Measurements from ENCODE around the gene FLOT1. TPM values are rescaled to one million over a fixed set of nuclear protein-coding genes. Genes with fewer than 3 reads are reported as not detected.

Gene FLOT1
- total and polyA plus RNA-seq, 2 of the 13 experiments (the other 11 are each of a cell fraction or from before 2014, with no cell fraction given) = 82.3 to 130 TPM

DNA sequence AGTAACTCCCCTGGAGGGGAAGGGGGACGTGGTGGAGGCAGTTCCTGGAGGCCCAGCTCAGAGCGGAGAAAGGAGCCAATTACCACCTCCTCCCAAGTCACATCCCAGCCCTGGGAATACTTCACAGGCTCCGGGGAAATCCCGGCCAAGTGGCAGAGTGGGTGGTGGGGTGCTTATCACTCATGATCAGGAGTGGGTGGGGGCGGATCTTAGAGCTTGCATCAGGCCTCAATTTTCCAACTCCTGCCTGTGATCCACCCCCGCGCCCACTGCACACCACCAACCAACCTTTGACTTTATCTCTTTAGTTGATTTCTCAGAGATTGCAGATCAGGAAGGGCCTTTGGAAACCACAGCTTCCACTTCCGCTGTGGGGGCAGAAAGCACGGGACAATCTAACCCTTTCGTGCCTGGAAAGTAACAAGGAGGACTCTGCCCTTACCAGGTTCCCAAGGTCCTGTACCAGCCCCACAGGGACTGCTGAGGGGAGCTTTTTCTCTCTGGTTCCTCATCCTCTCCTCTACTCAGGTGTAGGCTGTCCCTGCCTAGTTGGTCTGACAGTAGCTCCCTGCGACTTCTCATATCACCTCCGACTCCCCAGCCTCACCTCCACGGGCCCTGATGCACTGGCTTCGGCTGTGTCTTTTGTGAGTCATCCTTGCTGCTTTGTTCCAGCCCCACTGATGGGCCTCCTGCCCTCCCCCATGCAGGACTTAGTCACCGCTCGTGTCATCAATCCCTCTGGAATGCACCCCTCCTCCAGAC lies 26.8 kb upstream of the FLOT1 start (continued):
- TF ChIP-seq HOXA7 (CRISPR knock-in tag; IDR thresholded peaks at IDR 0.05) (no peak), ZNF225 (CRISPR knock-in tag; IDR thresholded peaks at IDR 0.05) (no peak), MIXL1 (CRISPR knock-in tag; IDR thresholded peaks at IDR 0.05) (peak; percentile 58), ZNF878 (CRISPR knock-in tag; IDR thresholded peaks at IDR 0.05) (peak; percentile 93), ZNF567 (CRISPR knock-in tag; IDR thresholded peaks at IDR 0.05; ENCODE audit: borderline replicate concordance) (no peak; the same call in 1 of the 2 replicates), E2F5 (CRISPR knock-in tag; conservative IDR thresholded peaks at IDR 0.05) (0 out of 2 replicates have a peak, but pooled peaks have one; percentile 12), RBM22 (optimal IDR thresholded peaks at IDR 0.05; ENCODE audit: low read length) (no peak), SYNCRIP (IDR thresholded peaks at IDR 0.05; ENCODE audit: insufficient read depth, low read depth, low read length) (no peak), SNAPC2 (CRISPR knock-in tag; IDR thresholded peaks at IDR 0.05) (peak; percentile 58; the same call in 1 of the 2 replicates), ZFP36 (IDR thresholded peaks at IDR 0.05; ENCODE audit: borderline replicate concordance, low read depth, low read length, partially characterized antibody) (no peak), HHEX (CRISPR knock-in tag; IDR thresholded peaks at IDR 0.05) (peak; percentile 53; the same call in 1 of the 2 replicates), HNRNPLL (IDR thresholded peaks at IDR 0.05; ENCODE audit: low read depth, low read length, poor library complexity, severe bottlenecking) (peak; percentile 35), POGK (CRISPR knock-in tag; conservative IDR thresholded peaks at IDR 0.05) (no peak; the same call in 1 of the 2 replicates), RFX3 (CRISPR knock-in tag; IDR thresholded peaks at IDR 0.05) (no peak), ZKSCAN5 (CRISPR knock-in tag; IDR thresholded peaks at IDR 0.05) (peak; percentile 100), BCLAF1 (IDR thresholded peaks at IDR 0.05) (no peak), SALL1 (CRISPR knock-in tag; IDR thresholded peaks at IDR 0.05) (peak; percentile 93), POLR2AphosphoS2 (IDR thresholded peaks at IDR 0.05; ENCODE audit: low read depth, low read length) (no peak; the same call in 1 of the 2 replicates), STAG1 (CRISPR knock-in tag; IDR thresholded peaks at IDR 0.05) (peak; percentile 39), ZNF652 (CRISPR knock-in tag; IDR thresholded peaks at IDR 0.05; ENCODE audit: borderline replicate concordance, low read depth) (peak; percentile 99), HDAC1 (CRISPR knock-in tag; IDR thresholded peaks at IDR 0.05) (peak; percentile 90), ZFP90 (CRISPR knock-in tag; IDR thresholded peaks at IDR 0.05; ENCODE audit: borderline replicate concordance) (no peak)
- TF ChIP-seq, protein P1, sequence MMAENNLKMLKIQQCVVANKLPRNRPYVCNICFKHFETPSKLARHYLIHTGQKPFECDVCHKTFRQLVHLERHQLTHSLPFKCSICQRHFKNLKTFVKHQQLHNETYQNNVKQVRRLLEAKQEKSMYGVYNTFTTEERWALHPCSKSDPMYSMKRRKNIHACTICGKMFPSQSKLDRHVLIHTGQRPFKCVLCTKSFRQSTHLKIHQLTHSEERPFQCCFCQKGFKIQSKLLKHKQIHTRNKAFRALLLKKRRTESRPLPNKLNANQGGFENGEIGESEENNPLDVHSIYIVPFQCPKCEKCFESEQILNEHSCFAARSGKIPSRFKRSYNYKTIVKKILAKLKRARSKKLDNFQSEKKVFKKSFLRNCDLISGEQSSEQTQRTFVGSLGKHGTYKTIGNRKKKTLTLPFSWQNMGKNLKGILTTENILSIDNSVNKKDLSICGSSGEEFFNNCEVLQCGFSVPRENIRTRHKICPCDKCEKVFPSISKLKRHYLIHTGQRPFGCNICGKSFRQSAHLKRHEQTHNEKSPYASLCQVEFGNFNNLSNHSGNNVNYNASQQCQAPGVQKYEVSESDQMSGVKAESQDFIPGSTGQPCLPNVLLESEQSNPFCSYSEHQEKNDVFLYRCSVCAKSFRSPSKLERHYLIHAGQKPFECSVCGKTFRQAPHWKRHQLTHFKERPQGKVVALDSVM (CRISPR knock-in tag; IDR thresholded peaks at IDR 0.05) = peak; percentile 92
